Epithelial cell of esophagus (primary cell): ENCODE results near the gene P2RX2.

Source experiments
- DNase-seq: peaks from one replicate; pipeline ENCODE4 v3.0.0; 2010; ENCODE audit warnings: low read depth
- H3K4me3 ChIP-seq: 2 replicates; pipeline ENCODE4 v1.5.1; 2011; ENCODE audit warnings: mild to moderate bottlenecking, low read length, control low read depth
- TF ChIP-seq, protein P1 (sequence below): IDR thresholded peaks from 2 replicates; pipeline ENCODE4 v1.5.1; 2011; ENCODE audit warnings: low read depth, mild to moderate bottlenecking, low read length, control low read depth, inconsistent platforms; ENCODE audit not compliant: insufficient read depth; ENCODE audit errors: missing control alignments

The P2RX2 gene

DNA sequence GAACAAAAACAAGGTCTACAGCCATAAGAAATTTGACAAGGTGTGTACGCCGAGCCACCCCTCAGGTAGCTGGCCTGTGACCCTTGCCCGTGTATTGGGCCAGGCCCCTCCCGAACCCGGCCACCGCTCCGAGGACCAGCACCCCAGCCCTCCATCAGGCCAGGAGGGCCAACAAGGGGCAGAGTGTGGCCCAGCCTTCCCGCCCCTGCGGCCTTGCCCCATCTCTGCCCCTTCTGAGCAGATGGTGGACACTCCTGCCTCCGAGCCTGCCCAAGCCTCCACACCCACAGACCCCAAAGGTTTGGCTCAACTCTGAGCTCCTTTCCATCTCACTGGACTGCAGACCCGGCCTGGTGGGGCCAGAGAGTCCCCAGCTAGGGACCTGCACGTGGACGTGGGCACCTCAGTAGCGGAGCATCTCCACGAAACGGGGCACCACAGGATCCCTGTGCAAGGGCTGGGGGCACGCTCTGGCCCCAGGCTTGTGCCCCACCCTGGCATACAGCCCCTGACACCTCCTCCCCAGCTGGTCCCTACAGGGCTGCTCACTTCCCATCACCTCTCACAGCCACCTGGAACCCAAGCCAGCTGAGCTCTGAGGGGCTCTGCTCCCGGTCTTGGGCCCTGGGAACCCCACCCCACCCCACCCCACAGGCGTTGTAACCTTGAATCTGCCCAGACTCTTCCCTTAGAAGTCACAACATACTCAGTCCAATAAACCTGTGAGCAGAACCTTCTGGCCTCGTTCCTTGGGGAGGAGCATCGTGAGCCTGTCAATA, 3.3 kb downstream of the P2RX2 start:
- TF ChIP-seq, protein P1, sequence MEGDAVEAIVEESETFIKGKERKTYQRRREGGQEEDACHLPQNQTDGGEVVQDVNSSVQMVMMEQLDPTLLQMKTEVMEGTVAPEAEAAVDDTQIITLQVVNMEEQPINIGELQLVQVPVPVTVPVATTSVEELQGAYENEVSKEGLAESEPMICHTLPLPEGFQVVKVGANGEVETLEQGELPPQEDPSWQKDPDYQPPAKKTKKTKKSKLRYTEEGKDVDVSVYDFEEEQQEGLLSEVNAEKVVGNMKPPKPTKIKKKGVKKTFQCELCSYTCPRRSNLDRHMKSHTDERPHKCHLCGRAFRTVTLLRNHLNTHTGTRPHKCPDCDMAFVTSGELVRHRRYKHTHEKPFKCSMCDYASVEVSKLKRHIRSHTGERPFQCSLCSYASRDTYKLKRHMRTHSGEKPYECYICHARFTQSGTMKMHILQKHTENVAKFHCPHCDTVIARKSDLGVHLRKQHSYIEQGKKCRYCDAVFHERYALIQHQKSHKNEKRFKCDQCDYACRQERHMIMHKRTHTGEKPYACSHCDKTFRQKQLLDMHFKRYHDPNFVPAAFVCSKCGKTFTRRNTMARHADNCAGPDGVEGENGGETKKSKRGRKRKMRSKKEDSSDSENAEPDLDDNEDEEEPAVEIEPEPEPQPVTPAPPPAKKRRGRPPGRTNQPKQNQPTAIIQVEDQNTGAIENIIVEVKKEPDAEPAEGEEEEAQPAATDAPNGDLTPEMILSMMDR = no peak
- no peak overlapping the region for H3K4me3 ChIP-seq
- no peak for DNase-seq

DNA sequence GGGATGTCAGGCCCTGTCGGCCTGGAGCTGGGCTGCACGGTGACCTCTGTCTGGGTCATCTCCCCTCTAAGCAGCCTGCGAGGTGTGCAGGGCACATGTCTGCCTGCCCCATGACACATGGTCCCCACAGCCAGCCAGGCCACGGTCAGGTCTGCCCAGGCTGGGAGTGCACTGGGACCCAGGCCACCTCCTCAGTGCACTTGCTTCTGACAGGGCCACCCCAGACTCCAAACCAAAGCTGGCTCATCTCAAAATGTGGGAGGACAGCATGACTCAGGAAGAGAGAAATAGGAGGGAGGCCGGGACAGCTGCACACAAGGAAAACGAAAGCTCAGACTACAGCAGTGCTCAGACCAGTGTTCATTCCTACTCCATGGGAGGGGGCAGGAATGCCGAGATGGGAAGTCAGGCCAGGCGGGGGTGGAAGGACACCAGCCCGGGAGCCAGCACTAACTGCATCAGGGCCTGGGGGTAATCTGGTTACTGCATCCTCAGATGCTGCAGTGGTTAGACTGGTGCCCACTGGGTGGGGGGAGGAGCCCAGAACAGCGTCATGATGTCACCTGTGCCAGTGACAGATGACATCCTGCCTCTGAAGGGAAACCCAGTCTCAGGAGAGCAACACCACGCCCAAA, 4.0 kb downstream of the P2RX2 start:
- peak; percentile 44 for DNase-seq
- no peak overlapping the region for H3K4me3 ChIP-seq
- TF ChIP-seq, protein P1 = no peak

DNA sequence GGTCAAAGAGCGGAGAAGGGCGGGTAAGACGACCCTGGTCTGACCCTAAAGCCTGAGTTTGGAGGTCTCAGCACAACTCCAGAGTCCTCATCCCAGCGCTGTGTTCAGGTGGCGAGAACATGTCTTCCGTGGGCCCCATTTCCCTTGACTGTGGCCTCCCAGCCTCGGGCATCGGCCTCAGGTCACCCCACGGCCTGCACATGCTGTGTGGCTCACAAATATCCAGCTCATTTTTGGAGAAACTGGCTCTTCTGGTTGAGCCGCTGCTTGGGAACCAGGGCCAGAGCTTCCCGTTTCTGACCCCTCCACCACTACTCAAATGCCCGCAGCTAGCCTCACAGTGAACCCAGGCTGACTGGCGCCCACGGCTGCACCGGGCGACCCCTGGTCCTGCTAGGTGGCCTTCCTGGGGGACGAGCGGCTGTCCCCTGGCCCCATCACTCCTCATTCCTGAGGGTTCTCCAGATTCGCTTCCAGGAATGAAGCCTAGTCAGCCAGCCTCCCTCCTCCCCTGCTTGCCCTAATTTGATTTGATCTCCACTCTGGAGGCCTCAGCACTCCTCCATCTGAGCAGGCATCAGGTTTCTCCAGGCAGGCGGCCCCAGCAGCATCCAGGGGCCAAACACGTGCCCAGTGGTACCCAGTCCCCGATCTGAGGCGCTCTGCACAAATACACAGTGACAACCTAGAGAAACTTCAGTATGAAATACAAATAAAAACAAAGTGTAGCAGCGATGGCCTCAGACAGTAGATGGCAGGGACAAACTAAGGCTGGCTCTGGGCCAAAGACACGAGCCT, 4.7 kb downstream of the P2RX2 start:
- DNase-seq = peak; percentile 45
- TF ChIP-seq, protein P1 = no peak
- H3K4me3 ChIP-seq = no peak overlapping the region

DNA sequence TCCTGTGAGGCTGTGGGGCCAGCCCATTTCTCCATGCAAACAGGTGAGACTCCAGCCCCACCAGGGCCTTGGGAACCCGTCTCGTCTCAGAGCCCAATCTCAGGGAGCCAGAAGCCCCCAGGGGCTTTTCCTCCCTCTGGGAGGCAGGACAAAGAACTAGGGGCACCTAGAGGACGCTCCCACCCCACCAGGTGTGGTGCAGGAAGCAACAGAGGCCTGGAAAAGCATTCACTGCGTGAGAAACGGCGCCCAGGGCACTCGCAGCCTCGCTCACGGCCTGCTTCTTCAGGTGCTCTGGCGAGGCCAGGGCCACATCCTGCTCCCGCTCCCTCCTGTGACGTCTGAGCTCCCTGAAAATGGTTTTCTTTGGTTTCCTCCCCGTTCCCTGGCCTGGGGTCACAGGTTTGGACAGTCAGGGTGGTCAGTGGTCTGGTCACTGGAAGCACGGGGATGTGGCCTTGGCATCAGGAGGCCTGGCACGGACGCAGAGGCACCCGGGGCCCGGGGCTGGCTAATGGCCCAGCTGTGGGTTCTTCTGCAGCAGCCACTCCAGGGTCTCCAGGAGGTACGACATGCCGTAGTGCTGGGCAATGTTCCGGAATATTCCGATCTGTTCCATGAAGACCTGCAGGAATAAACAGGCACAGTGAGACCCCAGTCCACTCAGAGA, 5.7 kb downstream of the P2RX2 start:
- TF ChIP-seq, protein P1 = no peak
- H3K4me3 ChIP-seq = no peak overlapping the region
- DNase-seq = no peak

DNA sequence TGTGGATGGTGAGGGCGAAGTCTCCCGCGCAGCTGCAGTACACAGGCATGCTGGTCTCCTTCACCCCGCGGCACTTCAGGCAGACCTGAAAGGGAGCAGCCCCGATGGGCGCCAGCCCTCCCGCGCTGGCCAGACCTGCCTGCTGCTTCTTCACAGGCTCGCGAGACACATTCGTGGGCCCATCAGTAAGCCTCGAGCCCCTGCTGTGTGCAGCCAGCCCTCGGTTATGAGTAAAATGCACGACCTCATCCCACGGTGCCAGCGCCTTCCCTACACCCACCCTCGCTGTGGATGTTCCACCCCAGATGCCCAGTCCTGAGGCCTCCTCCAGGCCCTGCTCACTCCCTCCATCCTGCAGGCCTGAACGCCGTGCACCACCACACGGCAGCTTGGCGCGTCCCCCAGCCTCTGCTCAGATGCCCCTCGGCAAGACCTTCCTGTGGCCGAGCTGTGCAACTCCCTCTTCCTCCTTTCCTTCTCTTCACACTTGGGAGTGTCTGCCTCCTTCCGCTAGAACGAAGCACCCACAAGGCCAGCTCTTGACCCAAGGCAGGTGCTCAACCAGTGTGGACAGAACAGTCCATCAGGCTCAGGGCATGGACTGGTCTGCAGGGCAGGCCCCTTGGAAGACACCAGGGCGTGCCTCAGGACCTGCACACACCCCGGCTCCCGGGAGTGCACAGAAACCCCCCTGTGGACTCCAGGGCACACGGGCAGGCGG, 6.5 kb downstream of the P2RX2 start:
- no peak overlapping the region for H3K4me3 ChIP-seq
- TF ChIP-seq, protein P1 = no peak
- DNase-seq = no peak
